ENCODE results near the gene TFIP11.

The TFIP11 gene

DNA sequence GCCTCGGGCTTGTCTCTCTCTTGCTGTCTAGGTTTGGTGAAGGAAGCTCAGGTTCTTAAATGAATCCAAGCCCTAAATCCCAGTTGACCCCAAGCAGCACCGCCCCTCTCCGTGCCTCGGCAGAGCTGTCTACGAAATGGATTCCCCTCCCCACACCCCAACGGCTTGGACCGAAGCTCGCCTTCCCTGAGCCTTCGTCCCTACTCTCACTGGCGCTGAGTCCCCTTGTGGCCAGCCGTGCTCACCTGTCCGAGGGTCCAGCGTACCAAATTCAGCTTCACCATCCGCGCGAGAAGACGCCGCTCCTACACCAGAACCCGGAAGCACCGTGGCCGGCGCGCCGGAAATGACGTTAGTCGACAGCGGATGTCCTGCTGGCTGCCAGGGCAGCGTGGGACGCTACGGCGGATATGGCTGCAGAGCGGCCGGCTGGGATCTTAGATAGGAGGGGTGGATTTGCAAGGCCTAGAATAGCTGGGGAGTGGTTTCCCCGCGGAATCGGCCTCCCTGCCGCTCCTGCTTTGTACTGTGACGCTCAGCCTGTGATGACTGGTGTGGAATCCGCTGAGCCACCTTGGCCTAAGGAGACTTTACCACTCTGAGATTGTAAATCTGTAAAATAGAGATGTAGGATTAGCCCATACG, at the start of gene TFIP11:
TFIP11 (minus strand) TSS at position 325 of the 645 bp plus-strand sequence. CDS start 2,201 bp downstream, outside the sequence.
- DNase-seq (ENCODE audit: low spot score), result peak; percentile 98

- no peak for DNase-seq (ENCODE audit: low spot score)
These were observed 49.6 kb upstream of the TFIP11 start for GRCh38 chr22:26561756-26562417.

DNA sequence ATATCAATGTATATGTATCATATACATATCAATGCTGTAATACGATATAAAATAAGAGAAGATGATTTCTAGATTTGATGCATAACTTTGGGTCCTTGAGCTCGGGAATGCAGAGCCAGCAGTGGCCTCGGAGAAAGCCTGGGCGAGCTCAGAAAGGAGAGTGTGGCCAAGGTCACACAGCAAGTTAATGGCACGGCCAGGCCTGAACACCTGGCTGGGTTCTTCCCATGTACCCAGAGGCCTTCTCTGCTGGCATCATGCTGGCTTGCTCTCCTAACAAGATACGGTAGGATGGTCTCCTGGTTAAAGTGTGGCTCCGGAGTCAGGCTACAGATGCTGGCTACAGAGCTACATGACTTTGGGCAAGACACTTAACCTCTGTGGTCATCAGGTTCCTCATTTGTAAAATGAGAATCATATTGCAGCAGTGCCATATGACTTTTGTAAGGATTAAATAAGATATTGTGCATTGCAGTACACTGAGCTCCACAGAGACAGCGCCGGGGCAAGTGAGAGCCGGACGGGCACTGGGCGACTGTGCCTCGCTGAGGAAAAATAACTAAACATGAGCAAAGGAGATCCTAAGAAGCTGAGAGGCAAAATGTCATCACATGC, 47.8 kb upstream of the TFIP11 start:
- DNase-seq (ENCODE audit: low spot score), result no peak

GRCh38 chr22:26558248-26558895, 46.1 kb upstream of the TFIP11 start:
- DNase-seq (ENCODE audit: low spot score), result no peak

DNA sequence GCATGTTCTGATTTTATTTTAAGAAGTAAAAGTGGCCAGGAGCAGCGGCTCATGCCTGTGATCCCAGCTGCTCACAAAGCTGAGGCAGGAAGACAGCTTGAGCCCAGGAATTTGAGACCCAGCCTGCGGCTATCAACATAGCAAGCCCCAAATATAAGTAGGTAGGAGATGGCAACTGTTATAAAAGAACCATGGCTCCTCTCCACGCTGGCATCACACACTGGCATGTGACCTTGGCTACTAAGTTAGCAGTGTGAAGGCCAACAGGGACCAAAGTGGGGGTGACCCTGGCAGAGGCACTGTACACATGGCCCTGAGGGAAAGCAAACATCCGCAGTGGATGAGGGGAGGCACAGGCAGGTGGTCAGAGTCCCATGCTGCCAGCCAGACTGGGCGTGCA, 44.6 kb upstream of the TFIP11 start:
- DNase-seq (ENCODE audit: low spot score), result no peak

- no peak for DNase-seq (ENCODE audit: low spot score)
These were observed 43.2 kb upstream of the TFIP11 start for GRCh38 chr22:26555478-26555877.

- no peak for DNase-seq (ENCODE audit: low spot score)
These were observed 42.7 kb upstream of the TFIP11 start for GRCh38 chr22:26554956-26555355.

DNA sequence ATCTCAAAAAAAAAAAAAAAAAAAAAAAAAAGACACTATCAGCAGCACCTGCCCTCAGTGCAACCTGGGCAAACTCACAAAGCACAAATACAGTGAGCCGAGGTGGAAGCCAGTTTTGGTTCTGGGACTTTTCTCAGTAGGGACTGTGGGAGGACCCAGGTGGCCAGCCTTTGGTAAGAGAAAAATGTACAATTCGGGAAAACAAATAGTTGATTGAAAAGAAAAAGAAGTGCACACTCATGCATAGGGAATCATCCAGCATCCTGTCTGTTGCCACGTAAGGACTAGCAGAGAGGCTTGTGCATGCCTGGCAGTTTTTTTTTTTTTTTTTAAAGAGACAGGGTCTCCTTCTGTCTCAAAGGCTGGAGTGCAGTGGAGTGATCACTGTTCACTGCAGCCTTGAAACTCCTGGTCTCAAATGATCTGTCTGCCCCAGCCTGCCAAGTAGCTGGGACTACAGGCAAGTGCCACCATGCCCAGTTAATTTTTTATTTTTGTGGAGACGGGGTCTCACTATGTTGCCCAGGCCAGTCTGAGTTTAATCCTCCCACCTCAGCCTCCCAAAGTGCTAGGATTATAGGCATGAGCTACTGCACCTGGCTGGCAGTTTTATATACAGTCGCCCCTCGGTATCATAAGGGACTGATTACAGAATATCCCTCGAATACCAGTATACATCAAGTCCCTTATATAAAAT, 40.9 kb upstream of the TFIP11 start:
- DNase-seq (ENCODE audit: low spot score), result peak; percentile 87

DNA sequence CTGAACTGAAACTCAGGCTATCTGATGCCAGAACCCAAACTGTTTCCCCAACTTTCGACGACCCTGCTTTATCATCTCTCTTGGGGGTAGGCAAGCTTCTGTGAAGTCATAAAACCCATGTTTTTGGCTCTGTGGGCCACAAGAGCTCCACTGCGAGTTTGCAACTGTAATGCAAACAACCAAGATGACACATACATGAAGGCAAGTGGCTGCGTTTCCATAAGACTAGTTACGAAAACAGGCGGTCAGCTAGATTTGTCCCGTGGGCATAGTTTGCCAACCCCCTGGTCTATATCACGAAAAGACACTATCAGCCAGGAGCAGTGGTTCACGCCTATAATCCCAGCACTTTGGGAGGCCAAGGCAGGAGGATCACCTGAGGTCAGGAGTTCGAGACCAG, 40.2 kb upstream of the TFIP11 start:
- no peak for DNase-seq (ENCODE audit: low spot score)

GRCh38 chr22:26551568-26551967, 39.3 kb upstream of the TFIP11 start:
- no peak for DNase-seq (ENCODE audit: low spot score)

GRCh38 chr22:26550498-26551033, 38.3 kb upstream of the TFIP11 start:
- peak; percentile 92 for DNase-seq (ENCODE audit: low spot score)

GRCh38 chr22:26549902-26550497, 37.7 kb upstream of the TFIP11 start:
- DNase-seq (ENCODE audit: low spot score), result no peak

DNA sequence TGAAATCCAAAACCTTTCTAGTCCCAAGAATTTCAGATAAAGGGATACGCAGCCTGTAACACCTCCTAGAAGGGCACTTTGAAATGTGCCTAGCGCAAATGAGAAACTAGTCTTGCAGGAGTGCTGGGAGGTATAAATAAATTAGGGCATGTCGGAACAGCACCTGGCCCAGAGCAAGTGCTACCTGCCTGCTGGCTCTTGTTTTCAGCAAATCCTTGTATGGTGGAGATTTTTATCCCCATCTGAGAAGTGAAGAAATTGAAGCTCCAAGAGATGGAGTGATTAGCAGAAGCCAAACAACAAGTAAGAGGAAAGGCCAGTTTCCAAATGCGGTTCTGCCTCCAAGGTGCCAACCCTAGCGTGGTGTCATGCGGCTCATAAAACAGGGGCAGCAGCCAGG, 36.7 kb upstream of the TFIP11 start:
- no peak for DNase-seq (ENCODE audit: low spot score)

DNA sequence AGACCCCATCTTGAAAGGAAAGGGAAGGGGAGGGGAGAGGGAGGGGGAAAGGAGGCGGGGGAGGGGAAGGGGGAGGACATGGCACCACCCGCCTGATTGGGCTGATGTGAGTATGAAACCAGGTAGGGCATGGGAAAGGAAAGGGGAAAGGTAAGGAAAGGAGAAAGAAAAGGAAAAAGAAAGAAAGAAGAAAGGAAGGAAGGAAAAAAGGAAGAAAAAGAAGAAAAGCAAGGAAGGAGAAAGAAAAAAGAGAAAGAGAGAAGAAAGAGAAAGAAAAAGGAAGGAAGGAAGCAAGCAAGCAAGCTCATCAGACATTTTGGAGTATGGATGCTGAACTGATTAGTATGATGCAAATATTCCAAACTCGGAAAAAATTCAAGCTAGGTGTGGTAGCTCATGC, 36.0 kb upstream of the TFIP11 start:
- no peak for DNase-seq (ENCODE audit: low spot score)

DNA sequence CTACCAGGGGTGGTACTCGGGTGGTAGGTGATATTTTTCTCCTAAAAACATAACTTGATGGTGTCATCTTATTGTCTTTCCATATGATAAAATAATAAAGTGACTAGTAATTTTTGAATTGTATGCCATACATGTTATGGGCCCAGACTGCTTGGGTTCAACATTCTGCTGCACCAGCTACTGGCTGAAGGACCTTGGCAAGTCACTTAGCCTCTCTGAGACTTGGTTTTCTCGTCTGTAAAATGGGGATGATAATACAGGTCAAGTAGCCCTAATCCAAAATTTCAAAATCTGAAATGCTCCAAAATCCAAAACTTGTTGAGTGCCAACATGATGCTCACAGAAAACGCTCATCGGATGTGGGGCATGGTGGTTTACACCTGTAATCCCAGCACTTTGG, 35.6 kb upstream of the TFIP11 start:
- DNase-seq (ENCODE audit: low spot score), result no peak

DNA sequence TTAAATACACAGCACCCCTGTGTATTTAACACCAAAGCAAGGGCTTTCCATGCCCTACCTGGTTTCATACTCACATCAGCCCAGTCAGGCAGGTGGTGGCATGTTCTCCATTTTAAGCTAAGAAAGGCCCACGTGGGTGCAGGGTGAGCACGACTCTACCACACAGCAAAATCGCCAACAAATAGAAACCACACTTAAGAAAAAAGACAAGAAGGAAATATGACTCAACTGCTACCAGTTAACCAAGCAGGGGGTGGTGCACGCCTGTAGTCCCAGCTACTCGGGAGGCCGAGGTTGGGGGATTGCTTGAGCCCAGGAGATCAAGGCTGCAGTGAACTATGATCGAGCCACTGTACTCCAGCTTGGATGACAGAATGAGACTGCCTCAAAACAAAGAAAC, 35.2 kb upstream of the TFIP11 start:
- no peak for DNase-seq (ENCODE audit: low spot score)

GRCh38 chr22:26546282-26546681, 34.0 kb upstream of the TFIP11 start:
- DNase-seq (ENCODE audit: low spot score), result no peak

GRCh38 chr22:26545827-26546226, 33.6 kb upstream of the TFIP11 start:
- no peak for DNase-seq (ENCODE audit: low spot score)

- DNase-seq (ENCODE audit: low spot score), result no peak
These were observed 33.1 kb upstream of the TFIP11 start for GRCh38 chr22:26545385-26545784.

DNA sequence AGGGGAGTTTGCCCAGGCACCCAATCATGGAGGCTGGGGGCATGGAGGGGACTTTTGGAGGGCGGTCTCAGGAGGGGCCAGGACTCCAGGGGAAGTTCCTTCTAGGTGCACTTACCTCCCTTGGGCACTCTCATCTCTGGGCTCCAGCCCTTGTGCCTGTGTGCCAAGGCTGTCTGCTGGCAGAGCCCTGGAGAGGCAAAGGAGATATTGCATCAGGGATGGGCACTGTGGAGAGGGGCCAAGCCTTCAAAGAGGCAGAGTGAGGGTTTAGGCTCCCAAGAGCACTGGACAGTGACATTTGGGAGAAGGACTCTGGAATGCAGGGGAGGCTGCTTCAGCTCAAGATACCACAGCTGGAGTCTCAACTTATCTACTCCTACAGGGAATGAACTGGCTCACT, 32.2 kb upstream of the TFIP11 start:
- DNase-seq (ENCODE audit: low spot score), result no peak

GRCh38 chr22:26542831-26543230, 30.6 kb upstream of the TFIP11 start:
- peak; percentile 32 for DNase-seq (ENCODE audit: low spot score)
